ENCODE data around the gene COA8. TPM values are rescaled to one million over a fixed set of nuclear protein-coding genes. Genes with fewer than 3 reads are reported as not detected.

COA8 gene
- total and polyA plus RNA-seq, 2 of the 4 experiments (the other 2 are of a cell fraction) = 12.2 to 21.1 TPM

GRCh38 chr14:103528587-103529382 lies 34.0 kb upstream of the COA8 start, which contains the start of gene TRMT61A (continued):
- TF ChIP-seq RFX5 (IDR thresholded peaks at IDR 0.05; ENCODE audit: low read depth, low read length) (no peak), POLR2A (IDR thresholded peaks at IDR 0.05; ENCODE audit: low read depth, low read length) (no peak; the same call in 1 of the 2 replicates)
